ENCODE measurements around the gene SORD. TPM values are rescaled to one million over a fixed set of nuclear protein-coding genes. Genes with fewer than 3 reads are reported as not detected.

The SORD gene
- total RNA-seq, 1 donor from 2014 or later: 32.6 TPM

DNA sequence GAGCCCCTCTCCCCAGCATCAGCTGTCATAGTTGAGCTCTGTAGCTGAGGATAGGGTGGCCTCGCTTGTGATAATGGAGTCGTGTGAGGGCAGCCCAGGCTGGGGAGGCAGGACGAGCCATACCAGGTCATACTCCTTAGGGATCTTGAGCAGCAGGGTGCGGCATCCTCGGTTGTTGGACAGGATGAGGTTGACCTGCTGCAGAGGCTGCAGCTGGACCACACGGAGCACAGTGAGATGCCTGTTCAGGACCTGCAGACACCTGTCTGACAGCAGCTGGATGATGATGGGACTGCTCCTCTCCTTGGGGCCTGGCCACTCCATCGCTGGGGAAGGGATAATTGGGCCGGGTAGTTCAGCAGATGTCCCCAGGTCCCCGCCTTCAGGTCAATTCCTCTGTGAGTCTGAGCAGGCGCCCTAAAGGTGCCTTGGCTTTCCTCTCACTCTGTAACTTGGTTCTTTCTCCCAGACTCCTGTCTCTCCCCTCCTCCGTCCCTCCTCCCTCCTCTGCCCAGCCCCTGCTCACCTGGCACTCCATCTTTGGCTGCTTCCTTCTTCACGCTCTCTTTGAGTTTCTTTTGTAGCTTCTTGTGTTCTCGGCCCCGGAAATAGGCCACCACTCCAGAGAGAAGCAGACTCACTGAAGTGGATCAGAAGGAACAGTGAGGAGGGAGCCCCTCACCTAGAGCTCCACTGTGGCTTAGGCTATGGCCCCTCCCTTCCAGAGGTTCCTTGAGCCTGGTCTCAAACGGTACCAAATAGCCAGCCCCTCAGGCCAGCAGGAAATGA is 83.2 kb downstream of the SORD start:
- TF ChIP-seq, protein P1, sequence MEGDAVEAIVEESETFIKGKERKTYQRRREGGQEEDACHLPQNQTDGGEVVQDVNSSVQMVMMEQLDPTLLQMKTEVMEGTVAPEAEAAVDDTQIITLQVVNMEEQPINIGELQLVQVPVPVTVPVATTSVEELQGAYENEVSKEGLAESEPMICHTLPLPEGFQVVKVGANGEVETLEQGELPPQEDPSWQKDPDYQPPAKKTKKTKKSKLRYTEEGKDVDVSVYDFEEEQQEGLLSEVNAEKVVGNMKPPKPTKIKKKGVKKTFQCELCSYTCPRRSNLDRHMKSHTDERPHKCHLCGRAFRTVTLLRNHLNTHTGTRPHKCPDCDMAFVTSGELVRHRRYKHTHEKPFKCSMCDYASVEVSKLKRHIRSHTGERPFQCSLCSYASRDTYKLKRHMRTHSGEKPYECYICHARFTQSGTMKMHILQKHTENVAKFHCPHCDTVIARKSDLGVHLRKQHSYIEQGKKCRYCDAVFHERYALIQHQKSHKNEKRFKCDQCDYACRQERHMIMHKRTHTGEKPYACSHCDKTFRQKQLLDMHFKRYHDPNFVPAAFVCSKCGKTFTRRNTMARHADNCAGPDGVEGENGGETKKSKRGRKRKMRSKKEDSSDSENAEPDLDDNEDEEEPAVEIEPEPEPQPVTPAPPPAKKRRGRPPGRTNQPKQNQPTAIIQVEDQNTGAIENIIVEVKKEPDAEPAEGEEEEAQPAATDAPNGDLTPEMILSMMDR (IDR thresholded peaks at IDR 0.05; ENCODE audit: unreplicated experiment): no peak
- no peaks in the 10 kb centered on the region for H3K9me3 Mint-ChIP-seq

DNA sequence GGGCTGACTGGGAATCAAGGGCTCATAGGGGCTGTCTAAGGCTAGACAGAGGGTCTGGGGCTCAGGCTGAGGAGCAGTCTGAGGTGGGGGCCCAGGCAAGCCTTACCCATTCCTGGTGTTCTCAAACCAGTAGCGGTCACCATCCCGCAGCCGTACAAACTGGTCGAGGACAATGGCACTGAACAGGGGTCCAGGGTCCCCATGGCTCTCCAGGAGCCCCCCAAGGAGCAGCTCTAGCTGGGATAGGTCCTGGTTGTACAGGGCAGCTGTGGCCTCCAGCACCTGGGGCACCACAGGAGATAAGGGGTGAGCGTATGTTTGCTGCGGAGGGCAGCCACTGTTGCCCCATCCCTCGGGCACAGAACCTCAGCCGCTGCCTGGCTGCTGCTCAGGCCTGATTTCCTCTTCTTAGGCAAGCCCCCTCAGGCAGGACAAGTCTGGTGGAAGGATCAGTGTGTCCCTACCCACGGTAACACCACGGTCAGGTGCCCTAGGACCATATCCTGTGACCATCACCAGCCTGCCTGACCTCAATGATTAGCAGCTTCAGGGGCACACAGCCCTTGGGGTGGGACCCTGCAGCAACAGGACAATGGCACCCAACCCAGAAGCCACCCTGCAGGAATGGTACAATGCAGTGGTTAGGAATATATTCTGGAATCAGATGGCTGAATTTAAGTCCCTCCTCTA is 85.1 kb downstream of the SORD start:
- DNase-seq (ENCODE audit: low spot score in 2 of 2, unreplicated experiment in 2 of 2): peak in 1 of 2 experiments; percentile 12
- Mint-ChIP-seq H3K4me1 (peaks cover 7% of the 10 kb centered on the region), H3K36me3 (no peaks in the 10 kb centered on the region), H3K9me3 (no peaks in the 10 kb centered on the region), H3K4me3 (no peak overlapping the region), H3K27me3 (ENCODE audit: low read depth) (peaks cover 81% of the 10 kb centered on the region), H3K27ac (no peak overlapping the region)
- TF ChIP-seq, protein P1 (IDR thresholded peaks at IDR 0.05; ENCODE audit: unreplicated experiment): no peak

More for the DNA sequence above, 83.2 kb downstream of the SORD start:
- Mint-ChIP-seq H3K36me3 (no peaks in the 10 kb centered on the region), H3K27ac (no peak overlapping the region), H3K4me1 (no peaks in the 10 kb centered on the region), H3K4me3 (no peak overlapping the region), H3K27me3 (ENCODE audit: low read depth) (peaks cover 77% of the 10 kb centered on the region)
- DNase-seq (ENCODE audit: low spot score in 2 of 2, unreplicated experiment in 2 of 2): no peak

- Mint-ChIP-seq H3K36me3 (no peaks in the 10 kb centered on the region), H3K27me3 (ENCODE audit: low read depth) (peaks cover 83% of the 10 kb centered on the region), H3K27ac (no peak overlapping the region), H3K4me3 (no peak overlapping the region), H3K9me3 (no peaks in the 10 kb centered on the region), H3K4me1 (peaks cover 14% of the 10 kb centered on the region)
- DNase-seq (ENCODE audit: low spot score in 2 of 2, unreplicated experiment in 2 of 2): no peak
- TF ChIP-seq, protein P1 (IDR thresholded peaks at IDR 0.05; ENCODE audit: unreplicated experiment): no peak
Observed at GRCh38 chr15:45110256-45110820, 87.3 kb downstream of the SORD start.

GRCh38 chr15:45111390-45112142 is 88.6 kb downstream of the SORD start:
- Mint-ChIP-seq H3K27me3 (ENCODE audit: low read depth) (peaks cover 83% of the 10 kb centered on the region), H3K36me3 (no peaks in the 10 kb centered on the region), H3K9me3 (no peaks in the 10 kb centered on the region), H3K27ac (no peak overlapping the region), H3K4me3 (peak overlapping the region; percentile 36), H3K4me1 (peaks cover 14% of the 10 kb centered on the region)
- TF ChIP-seq, protein P1 (IDR thresholded peaks at IDR 0.05; ENCODE audit: unreplicated experiment): no peak
- no peak for DNase-seq (ENCODE audit: low spot score in 2 of 2, unreplicated experiment in 2 of 2)

- Mint-ChIP-seq H3K27ac (no peak overlapping the region), H3K27me3 (ENCODE audit: low read depth) (peaks cover 82% of the 10 kb centered on the region), H3K4me3 (peak overlapping the region; percentile 36), H3K36me3 (no peaks in the 10 kb centered on the region), H3K4me1 (peaks cover 14% of the 10 kb centered on the region), H3K9me3 (no peaks in the 10 kb centered on the region)
- DNase-seq (ENCODE audit: low spot score in 2 of 2, unreplicated experiment in 2 of 2): no peak
- TF ChIP-seq, protein P1 (IDR thresholded peaks at IDR 0.05; ENCODE audit: unreplicated experiment): no peak
Observed at GRCh38 chr15:45112143-45112590, 89.2 kb downstream of the SORD start.

Measured in mesothelial cell of epicardium (in vitro differentiated cells).